Fibroblast of skin of scalp (primary cell): ENCODE results near the gene ZNF362.

Experiments used
- DNase-seq: peaks from one replicate; pipeline ENCODE4 v3.0.0-alpha.2; 2013

ZNF362 gene

GRCh38 chr1:33268927-33269610 is 12.8 kb downstream of the ZNF362 start:
- DNase-seq: no peak

GRCh38 chr1:33269621-33270020 is 13.3 kb downstream of the ZNF362 start:
- DNase-seq: no peak

- no peak for DNase-seq
Measured at GRCh38 chr1:33270379-33270778, 14.1 kb downstream of the ZNF362 start.

DNA sequence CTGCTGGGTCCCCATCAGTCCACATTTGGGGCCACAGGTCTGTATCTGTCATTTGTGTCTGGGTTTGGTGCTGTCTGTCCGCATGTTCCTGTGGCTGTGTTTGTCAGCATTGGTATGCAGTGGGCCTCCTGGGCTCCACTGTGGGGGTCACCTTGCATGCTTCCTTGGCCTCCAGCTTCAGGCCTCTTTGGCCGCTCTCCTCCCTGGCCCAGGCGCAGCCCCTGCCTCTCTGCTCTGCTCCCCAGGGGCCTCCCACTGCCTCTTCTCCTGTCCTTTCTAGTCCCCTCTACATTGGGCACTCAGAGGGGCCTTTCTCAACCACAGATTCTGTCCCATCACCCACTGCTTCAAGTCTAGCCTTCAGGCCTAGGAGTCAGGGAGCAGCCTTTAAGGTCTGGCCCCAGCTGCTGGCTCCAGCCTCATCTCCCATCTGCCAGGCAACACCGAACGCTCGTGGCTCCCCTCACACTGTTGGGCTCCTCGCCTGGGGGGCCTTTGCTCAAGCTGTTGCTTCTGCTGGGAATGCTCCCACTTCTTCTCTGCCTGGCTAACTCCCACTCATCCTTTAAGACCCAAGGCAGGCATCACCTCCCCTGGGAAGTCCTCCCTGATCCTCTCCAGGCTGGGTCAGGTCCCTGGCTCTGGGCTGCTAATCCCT is 14.6 kb downstream of the ZNF362 start:
- no peak for DNase-seq

DNA sequence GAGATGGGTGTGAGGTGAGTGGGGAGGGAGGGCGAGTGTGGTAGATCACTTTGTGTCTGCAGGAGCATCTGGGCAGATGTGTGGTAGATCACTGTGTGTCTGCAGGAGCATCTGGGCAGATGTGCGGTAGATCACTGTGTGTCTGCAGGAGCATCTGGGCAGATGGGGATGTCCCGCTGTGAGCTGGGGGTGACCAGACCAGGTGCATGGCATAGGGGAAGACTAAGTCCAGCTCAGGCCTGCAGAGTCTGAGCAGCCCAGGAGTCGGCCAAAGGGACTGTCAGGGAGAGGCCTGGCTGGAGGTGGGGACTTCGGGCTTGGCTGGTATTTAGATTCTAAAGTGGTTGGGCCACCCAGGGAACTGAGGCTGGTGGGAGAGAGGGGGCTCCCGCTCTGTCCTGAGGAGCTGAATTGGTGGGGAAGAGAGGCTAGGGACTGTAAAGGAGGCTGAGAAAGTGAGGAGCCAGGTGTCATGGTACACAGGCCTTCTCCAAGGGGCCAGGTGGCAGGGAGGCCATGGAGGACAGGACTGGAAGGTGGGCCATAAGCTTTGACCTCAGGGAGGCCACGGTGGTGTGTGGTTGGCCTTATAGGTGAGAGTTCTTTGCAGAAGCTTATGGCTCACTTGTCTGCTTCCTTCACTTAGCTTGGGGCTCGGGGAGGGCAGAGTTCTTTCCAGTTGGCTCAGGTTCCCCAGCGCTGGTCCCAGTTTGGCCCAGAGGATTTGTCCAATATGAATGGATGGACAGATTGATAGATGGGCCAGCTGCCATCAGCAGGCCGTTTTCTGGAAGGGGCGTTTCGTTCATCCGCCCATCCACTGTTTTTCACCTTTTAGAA is 15.6 kb downstream of the ZNF362 start:
- no peak for DNase-seq

GRCh38 chr1:33272509-33272908 is 16.2 kb downstream of the ZNF362 start:
- no peak for DNase-seq

- DNase-seq: no peak
Measured at GRCh38 chr1:33272930-33273329, 16.6 kb downstream of the ZNF362 start.

DNA sequence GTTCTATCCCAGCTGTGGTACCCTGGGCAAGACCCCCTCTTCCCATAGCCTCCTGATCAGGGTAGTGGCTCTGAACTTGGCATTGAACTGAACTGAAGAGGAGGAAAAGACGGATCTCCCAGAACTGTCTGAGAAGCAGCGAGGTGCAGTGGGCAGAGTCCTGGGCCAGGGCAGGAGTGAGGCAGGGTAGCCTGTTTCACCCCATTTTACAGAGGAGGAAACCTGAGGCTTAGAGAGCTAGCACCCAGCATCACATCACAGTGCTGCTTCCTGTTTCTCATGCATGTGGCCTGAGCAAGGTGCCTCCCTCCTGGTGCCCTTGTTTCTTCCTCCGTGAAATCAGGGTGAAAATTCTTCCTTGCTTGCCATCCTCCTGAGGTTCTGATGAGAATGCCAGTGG is 17.1 kb downstream of the ZNF362 start:
- DNase-seq: no peak

GRCh38 chr1:33273961-33274371 is 17.7 kb downstream of the ZNF362 start:
- no peak for DNase-seq

- no peak for DNase-seq
Measured at GRCh38 chr1:33274446-33274845, 18.2 kb downstream of the ZNF362 start.

- no peak for DNase-seq
Measured at GRCh38 chr1:33275195-33275594, 18.9 kb downstream of the ZNF362 start.

DNA sequence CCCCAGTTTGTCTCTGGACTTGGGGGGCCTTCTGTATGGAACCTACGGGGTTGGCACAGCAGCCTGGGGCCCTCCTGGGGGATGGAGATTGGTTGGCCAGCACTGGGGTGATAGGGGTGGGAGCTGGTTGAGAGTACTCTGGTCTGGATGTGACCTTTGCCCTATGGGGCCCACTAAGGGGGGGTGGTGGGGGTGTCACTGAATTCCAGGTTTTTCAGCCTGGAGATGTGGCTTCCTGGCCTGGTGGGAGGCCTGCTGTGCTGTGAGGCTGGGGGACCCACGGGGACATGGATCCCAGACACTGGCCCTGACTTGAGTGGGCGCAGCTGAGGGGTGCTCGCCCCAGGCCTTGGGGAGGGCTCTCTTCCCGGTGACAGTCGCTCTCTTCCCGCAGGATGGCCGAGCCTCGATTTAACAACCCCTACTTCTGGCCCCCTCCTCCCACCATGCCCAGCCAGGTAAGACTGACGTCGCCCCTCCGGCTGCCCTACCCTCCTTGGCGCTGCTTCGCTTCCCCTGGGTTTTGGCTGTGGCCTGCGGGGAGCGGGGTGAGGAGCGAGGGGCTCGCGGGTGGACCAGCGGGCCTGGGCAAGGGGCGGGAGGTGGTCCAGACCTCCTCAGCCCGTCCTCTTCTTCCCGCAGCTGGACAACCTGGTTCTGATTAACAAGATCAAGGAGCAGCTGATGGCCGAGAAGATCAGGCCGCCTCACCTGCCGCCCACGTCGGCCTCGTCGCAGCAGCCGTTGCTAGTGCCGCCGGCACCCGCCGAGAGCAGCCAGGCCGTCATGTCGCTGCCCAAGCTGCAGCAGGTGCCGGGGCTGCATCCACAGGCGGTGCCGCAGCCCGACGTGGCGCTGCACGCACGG is 19.6 kb downstream of the ZNF362 start:
- DNase-seq: no peak

DNA sequence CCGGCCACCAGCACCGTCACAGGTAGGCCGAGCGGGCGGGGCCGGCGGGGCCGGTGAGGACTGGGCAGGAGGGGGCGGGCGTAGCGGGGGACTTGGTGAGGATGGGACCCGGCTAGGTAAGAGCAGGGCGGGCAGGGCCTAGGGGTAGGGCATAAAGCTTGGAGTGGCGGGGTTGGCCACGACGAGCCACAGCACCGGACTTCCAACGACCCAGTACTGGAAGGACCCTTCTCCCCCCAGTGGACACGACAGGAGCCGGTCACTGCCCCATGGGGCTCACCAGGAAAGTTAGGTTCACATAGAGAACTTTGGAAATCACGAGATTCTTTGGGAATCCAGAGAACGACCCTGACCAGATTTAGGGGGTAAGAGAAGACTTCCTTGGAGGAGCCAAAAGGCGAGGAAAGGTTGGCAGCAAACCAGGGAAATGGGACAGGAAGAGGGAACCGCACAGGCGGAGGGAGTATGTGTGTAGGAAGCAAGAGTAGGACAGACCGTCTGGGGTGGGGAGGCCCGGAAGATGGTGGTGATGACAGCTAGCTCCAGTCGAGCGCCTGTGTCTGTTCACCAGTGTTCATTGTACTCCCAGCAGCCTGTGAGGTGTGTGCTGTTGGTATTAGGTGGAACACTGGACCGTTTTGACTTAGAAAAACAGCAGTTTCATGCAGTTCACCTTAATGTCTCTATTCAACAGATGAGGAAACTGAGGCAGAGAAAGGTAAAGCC is 20.4 kb downstream of the ZNF362 start:
- DNase-seq: no peak

DNA sequence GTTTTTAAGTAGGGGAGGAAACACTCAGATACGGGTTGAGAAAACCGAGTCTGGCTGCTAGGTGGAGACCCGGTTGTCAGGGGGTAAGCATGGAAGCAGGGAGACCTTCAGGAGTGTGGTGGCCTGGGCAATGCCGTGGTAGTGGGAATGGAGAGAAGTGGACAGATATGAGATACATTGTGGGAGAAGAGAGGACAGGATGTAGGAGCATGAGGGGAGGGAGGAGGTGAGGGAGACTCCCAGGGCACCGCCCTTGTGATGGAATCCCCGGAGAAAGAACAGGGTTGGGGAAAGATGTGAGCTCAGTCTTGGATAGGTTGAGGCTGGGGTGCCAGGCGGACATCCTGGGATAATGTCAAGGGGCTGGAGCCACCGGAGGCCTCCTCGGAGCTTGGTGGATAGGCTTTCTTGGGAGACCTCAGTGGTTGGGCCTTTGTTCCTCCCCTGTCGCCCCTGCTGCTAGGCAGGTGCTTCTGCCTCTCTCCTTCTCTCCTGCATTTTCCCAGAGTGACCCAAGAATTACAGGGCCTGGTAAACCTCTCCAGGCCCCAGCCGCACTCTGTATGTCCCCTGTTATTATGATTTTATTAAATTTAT is 21.3 kb downstream of the ZNF362 start:
- no peak for DNase-seq

DNA sequence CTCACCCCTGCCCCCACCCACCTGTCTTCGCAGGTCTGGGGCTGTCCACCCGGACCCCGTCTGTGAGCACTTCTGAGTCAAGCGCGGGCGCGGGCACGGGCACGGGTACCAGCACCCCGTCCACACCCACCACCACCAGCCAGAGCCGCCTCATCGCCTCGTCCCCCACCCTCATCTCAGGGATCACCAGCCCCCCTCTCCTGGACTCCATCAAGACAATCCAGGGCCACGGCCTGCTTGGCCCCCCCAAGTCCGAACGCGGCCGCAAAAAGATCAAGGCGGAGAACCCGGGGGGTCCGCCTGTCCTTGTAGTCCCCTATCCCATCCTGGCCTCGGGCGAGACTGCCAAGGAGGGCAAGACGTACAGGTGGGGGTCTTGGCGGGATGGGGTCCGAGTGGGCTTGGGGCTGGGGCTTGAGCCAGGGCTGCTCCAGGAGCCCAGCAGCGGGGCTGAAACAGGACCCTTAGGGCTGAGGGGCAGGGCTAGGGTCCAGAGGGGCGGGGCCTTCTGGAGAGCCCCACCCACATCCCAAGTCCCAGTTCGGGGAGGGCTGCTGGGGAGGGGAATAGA is 23.9 kb downstream of the ZNF362 start:
- DNase-seq: no peak

DNA sequence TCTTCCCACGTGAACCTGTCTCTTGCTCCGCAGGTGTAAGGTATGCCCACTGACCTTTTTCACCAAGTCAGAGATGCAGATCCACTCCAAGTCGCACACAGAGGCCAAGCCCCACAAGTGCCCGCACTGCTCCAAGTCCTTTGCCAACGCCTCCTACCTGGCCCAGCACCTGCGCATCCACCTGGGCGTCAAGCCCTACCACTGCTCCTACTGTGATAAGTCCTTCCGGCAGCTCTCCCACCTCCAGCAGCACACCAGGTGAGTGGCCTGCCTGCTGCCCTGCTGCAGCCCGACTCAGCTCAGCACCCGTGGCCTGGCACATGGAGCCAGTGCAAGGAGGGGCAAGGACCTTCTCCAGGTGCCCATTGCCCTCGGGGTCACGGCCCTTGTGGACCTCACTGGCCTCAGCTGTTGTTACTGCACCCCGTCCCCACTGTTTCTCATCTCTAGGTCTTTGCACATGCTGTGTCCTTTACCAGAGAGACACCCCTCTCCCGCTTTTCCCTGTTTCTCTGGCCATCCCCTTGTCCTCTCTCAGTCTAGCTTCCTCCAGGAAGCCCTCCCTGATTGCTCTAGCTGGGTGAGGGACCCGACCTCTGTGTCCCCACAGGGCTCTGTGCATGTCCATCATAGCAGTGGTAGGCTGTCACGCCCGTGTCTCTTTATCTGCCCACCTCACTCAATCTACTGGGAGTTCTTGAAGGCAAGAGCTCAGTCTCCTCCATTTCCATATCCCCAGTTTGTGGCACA is 25.4 kb downstream of the ZNF362 start:
- no peak for DNase-seq

DNA sequence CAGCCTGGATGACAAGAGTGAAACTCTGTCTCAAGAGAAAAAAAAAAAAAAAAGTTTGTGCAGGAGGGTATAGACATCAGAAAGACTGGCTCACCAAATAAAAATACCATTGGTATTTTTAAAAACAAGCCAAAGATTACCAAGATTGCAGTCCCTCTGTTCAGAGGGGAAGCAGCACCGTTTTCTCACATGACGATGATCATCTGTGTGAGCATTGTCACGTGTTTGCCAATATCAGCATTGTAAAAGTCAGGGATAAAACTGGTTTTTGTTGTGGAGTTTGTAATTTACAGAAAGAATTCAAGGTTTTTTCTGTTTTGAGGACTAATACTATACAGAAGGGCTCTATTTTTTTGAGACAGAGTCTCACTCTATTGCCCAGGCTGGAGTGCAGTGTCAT is 26.5 kb downstream of the ZNF362 start:
- DNase-seq: no peak

DNA sequence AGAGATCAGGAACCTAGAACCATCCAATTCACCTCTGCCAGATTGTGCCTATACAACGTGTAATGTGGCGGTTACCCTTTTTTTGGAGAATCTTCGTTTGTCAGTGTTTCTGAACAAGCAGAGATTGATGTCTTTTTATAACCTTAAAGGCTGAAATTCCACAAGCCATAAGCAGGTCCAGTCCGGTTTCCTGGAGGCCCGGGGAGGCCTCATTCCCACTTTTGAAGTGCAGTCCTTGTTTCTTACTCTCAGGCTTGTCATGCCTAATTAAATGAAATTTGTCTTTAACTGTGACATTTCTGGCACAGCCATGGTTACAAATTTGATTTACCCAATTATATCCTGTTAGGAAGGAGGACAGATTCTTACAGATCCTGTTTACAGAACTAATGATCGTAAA is 27.8 kb downstream of the ZNF362 start:
- DNase-seq: no peak

DNA sequence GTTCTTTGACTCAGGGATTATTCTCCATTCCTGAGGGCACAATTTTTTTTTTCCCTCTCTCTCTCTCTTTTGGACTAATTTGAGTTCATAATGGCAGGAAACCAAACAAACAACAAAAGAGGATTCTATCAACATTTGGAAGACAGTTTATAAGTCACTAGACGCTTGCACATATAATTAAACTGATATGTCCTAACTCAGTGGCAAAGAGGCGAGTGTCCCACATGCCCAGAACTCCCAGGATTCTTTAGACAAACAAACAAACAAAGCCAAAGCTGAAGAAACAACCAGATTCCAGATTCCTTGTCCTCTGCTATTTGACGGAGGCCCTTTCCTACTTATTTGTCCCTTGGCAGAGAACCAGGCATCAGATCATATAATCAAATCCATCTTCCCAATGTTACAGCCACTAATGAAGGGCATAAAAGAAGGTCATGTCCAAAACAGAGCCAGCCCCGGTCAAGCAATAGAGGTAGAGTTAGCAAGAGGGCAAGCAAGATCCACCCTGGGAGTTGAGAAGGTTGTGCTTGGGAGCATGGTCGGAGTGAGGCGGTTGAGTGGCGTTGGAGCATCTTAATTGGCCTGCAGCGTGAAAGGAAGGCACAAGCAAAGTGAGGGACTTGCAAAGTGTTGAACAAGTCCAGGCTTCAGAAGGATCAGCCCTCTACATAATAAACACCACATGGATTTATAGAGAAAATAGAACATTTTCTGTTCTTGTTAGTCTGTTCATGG is 30.3 kb downstream of the ZNF362 start:
- DNase-seq: no peak

GRCh38 chr1:33287317-33287716 is 31.0 kb downstream of the ZNF362 start:
- DNase-seq: no peak
